Fibroblast of villous mesenchyme (primary cell): Measurements from ENCODE around the gene CPNE6. TPM values are rescaled to one million over a fixed set of nuclear protein-coding genes. Genes with fewer than 3 reads are reported as not detected.

Experiments used
- DNase-seq: peaks from one replicate; pipeline ENCODE4 v3.0.0-alpha.2; 2010; ENCODE audit warnings: low read depth
- H3K4me3 ChIP-seq: 2 replicates; pipeline ENCODE4 v1.5.1; 2011; ENCODE audit warnings: low read depth, mild to moderate bottlenecking, low read length
- CTCF ChIP-seq: IDR thresholded peaks from 2 replicates; pipeline ENCODE4 v1.5.1; 2012; ENCODE audit warnings: low read depth, mild to moderate bottlenecking, low read length; ENCODE audit not compliant: insufficient read depth
- total RNA-seq: library from RNA; depleted of rRNA; stranded (reverse); fragments of >200 nt; gene quantifications from 2 replicates; pipeline ENCODE4 v1.2.3, GENCODE V29; 2012

The CPNE6 gene
- total RNA-seq, 1 donor, result not detected

DNA sequence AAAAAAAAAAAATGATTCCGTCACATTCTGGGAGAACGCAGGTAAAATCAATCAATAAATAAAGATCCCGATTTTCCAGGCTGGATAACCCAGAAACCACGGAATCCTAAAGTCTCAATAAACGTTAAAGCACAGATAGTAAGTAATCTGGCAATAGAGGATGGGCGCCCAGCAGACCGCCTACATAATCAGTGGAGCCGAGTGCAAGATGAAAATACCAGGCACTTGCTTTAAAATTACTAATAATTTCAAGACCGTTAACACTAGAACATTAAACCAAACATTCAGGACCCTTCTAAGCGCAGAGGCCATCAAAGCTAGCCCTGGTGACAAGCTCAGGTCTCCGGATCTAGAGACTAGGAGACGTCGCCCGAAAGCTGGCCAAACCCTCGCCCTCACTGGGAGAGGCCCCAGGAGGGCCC is 42.0 kb downstream of the CPNE6 start:
- no peak for TF ChIP-seq CTCF
- peak overlapping the region; percentile 87 for H3K4me3 ChIP-seq
- no peak for DNase-seq

GRCh38 chr14:24113801-24114531 is 42.6 kb downstream of the CPNE6 start:
- peak overlapping the region; percentile 87 for H3K4me3 ChIP-seq
- no peak for TF ChIP-seq CTCF
- DNase-seq, result peak; percentile 92

DNA sequence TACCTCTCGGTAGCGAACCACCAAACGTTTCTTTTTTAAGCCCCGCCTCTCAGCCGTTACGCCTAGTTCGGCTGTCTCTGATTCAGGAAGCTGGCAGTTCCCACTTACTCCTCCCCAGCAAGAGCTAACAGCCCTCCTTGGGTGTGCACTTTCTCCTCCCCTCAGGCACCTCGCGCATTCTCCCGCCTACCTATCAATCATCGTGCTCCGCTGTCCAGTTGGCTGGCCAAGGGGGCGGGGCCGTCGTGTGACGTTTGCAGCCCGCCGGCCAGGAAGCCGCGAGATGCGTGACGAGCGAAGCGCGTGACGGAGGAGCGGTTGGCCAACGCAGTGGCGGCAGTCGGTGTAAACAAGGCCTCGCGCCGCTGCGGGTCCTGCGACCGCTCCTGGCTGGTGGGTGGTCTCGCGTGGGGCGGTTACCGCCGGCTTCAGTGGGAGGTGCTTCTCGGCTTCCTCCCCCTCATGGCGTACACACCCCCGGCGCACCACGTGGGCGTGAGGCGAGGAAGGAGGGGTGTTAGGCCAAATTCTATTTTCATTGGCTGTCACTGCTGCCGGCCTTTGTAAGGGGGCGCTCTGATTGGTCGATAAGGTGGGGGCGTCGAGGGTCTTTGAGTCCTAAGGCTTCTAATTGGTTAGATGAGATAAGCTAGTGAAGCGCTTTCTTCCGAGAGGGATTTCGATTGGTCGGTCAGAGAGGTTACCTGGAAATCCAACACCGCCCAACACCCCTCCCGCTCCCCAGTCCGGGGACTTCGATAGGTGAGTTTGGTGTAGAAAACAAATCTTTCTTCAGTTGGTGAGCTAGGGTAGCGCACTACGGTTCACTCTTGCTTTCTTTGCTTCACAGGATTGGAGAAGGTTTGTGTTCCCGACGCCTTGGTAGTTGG is 43.4 kb downstream of the CPNE6 start, which contains the start of the genes DCAF11 and NRL:
Gene DCAF11, plus strand, starts transcription at position 246 of the 890 bp plus-strand sequence. CDS start 818 bp downstream, outside the sequence.
Gene NRL, minus strand, starts transcription at position 418 of the 890 bp plus-strand sequence. CDS start 32,101 bp downstream, outside the sequence.
- H3K4me3 ChIP-seq, result peak within 1 kb of the TSS; percentile 87
- peak; percentile 100 for DNase-seq
- TF ChIP-seq CTCF, result no peak

DNA sequence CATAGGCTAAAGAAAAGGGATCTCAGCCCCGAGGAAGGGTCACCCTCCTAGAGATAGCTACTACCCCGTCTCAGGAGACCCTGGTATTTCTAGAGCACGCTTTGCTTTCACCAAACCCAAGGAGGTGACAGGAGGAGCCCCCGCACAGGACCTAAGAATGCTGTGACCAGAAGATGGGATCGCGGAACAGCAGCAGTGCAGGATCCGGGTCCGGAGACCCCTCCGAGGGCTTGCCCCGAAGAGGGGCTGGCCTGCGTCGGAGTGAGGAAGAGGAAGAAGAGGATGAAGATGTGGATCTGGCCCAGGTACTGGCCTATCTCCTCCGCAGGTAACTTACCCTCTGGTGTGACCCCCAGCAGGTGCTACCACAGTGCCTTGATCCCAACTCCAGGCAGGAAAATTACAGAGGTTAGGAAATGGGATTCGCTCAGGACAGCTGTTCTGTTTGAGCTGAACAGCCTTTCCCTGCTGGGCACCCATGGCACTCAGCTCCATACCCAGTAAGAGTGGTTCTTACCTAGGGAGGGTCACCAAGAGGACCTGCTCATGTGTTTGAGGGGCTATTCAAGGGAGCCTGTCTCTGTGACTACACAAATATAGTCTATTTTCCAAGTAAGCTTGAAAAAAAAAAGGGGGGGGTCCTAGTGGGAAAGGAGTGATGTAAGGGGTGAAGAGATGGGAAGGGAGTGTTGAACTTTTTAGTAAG is 44.2 kb downstream of the CPNE6 start:
- peak overlapping the region; percentile 87 for H3K4me3 ChIP-seq
- no peak for DNase-seq

GRCh38 chr14:24116128-24116814 is 44.9 kb downstream of the CPNE6 start:
- no peak for DNase-seq
- H3K4me3 ChIP-seq, result no peak overlapping the region
- TF ChIP-seq CTCF, result no peak

More for the DNA sequence above, 44.2 kb downstream of the CPNE6 start:
- no peak for TF ChIP-seq CTCF

- no peak overlapping the region for H3K4me3 ChIP-seq
- TF ChIP-seq CTCF, result no peak
- DNase-seq, result no peak
Measured at GRCh38 chr14:24117179-24117578, 45.8 kb downstream of the CPNE6 start.
